ENCODE results near the gene CX3CR1.

Gene CX3CR1

DNA sequence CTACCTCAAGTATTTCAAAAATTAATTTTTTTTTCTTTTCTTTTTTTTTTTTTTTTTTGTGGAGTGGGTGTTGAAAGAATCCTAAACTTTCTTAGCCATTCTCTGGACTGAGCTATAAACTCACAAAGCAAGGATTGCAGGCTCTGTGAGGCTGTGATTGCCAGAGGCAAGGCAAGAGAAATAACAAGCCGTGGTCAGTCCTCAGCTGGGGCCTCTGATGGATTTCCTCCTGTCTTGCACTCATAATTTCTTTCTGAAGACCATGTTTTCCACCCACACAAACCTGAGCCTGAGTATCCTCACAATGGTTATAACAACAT, 1.3 kb downstream of the CX3CR1 start:
- Histone ChIP-seq H3K36me3 (ENCODE audit: control insufficient read depth in 2 of 2, insufficient read depth in 1 of 2, low read length in 2 of 2) (no peaks in the 10 kb centered on the region), H3K27ac (ENCODE audit: extremely low read depth, low read depth, low read length) (no peak overlapping the region), H3K4me3 (ENCODE audit: low read depth, low read length) (no peak overlapping the region), H3K4me1 (ENCODE audit: control insufficient read depth, insufficient read depth, low read length) (no peaks in the 10 kb centered on the region), H3K9me3 (ENCODE audit: control insufficient read depth, insufficient read depth, low read depth, low read length) (no peaks in the 10 kb centered on the region)
- POLR2A ChIA-PET: no interaction called here
- no peak for TF ChIP-seq ZNF2 (tag by site-specific recombination; IDR thresholded peaks at IDR 0.05)
- TF ChIP-seq ZNF544 (tag by site-specific recombination; IDR thresholded peaks at IDR 0.05): no peak
- TF ChIP-seq, protein P1, sequence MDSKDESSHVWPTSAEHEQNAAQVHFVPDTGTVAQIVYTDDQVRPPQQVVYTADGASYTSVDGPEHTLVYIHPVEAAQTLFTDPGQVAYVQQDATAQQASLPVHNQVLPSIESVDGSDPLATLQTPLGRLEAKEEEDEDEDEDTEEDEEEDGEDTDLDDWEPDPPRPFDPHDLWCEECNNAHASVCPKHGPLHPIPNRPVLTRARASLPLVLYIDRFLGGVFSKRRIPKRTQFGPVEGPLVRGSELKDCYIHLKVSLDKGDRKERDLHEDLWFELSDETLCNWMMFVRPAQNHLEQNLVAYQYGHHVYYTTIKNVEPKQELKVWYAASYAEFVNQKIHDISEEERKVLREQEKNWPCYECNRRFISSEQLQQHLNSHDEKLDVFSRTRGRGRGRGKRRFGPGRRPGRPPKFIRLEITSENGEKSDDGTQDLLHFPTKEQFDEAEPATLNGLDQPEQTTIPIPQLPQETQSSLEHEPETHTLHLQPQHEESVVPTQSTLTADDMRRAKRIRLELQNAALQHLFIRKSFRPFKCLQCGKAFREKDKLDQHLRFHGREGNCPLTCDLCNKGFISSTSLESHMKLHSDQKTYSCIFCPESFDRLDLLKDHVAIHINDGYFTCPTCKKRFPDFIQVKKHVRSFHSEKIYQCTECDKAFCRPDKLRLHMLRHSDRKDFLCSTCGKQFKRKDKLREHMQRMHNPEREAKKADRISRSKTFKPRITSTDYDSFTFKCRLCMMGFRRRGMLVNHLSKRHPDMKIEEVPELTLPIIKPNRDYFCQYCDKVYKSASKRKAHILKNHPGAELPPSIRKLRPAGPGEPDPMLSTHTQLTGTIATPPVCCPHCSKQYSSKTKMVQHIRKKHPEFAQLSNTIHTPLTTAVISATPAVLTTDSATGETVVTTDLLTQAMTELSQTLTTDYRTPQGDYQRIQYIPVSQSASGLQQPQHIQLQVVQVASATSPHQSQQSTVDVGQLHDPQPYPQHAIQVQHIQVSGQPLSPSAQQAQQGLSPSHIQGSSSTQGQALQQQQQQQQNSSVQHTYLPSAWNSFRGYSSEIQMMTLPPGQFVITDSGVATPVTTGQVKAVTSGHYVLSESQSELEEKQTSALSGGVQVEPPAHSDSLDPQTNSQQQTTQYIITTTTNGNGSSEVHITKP (tag by site-specific recombination; IDR thresholded peaks at IDR 0.05): no peak
- TF ChIP-seq YY1 (tag by site-specific recombination; IDR thresholded peaks at IDR 0.05): no peak
- TF ChIP-seq ZNF202 (tag by site-specific recombination; IDR thresholded peaks at IDR 0.05; ENCODE audit: borderline replicate concordance): no peak
- TF ChIP-seq ZNF19 (tag by site-specific recombination; IDR thresholded peaks at IDR 0.05; ENCODE audit: low read depth): no peak
- TF ChIP-seq, protein P2, sequence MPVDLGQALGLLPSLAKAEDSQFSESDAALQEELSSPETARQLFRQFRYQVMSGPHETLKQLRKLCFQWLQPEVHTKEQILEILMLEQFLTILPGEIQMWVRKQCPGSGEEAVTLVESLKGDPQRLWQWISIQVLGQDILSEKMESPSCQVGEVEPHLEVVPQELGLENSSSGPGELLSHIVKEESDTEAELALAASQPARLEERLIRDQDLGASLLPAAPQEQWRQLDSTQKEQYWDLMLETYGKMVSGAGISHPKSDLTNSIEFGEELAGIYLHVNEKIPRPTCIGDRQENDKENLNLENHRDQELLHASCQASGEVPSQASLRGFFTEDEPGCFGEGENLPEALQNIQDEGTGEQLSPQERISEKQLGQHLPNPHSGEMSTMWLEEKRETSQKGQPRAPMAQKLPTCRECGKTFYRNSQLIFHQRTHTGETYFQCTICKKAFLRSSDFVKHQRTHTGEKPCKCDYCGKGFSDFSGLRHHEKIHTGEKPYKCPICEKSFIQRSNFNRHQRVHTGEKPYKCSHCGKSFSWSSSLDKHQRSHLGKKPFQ (tag by site-specific recombination; IDR thresholded peaks at IDR 0.05): no peak
- TF ChIP-seq ZNF140 (tag by site-specific recombination; IDR thresholded peaks at IDR 0.05): no peak
- no peak for TF ChIP-seq ZNF223 (tag by site-specific recombination; IDR thresholded peaks at IDR 0.05)
- TF ChIP-seq, protein P3, sequence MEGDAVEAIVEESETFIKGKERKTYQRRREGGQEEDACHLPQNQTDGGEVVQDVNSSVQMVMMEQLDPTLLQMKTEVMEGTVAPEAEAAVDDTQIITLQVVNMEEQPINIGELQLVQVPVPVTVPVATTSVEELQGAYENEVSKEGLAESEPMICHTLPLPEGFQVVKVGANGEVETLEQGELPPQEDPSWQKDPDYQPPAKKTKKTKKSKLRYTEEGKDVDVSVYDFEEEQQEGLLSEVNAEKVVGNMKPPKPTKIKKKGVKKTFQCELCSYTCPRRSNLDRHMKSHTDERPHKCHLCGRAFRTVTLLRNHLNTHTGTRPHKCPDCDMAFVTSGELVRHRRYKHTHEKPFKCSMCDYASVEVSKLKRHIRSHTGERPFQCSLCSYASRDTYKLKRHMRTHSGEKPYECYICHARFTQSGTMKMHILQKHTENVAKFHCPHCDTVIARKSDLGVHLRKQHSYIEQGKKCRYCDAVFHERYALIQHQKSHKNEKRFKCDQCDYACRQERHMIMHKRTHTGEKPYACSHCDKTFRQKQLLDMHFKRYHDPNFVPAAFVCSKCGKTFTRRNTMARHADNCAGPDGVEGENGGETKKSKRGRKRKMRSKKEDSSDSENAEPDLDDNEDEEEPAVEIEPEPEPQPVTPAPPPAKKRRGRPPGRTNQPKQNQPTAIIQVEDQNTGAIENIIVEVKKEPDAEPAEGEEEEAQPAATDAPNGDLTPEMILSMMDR (tag by site-specific recombination; IDR thresholded peaks at IDR 0.05): no peak
- no peak for TF ChIP-seq KLF16 (tag by site-specific recombination; IDR thresholded peaks at IDR 0.05)
- no peak for TF ChIP-seq ZNF266 (tag by site-specific recombination; IDR thresholded peaks at IDR 0.05; ENCODE audit: low read depth)
- TF ChIP-seq ZNF626 (tag by site-specific recombination; IDR thresholded peaks at IDR 0.05): no peak
- TF ChIP-seq GFI1B (tag by site-specific recombination; IDR thresholded peaks at IDR 0.05): no peak
- TF ChIP-seq, protein P4, sequence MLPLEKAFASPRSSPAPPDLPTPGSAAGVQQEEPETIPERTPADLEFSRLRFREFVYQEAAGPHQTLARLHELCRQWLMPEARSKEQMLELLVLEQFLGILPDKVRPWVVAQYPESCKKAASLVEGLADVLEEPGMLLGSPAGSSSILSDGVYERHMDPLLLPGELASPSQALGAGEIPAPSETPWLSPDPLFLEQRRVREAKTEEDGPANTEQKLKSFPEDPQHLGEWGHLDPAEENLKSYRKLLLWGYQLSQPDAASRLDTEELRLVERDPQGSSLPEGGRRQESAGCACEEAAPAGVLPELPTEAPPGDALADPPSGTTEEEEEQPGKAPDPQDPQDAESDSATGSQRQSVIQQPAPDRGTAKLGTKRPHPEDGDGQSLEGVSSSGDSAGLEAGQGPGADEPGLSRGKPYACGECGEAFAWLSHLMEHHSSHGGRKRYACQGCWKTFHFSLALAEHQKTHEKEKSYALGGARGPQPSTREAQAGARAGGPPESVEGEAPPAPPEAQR (tag by site-specific recombination; IDR thresholded peaks at IDR 0.05): no peak
- no peak for TF ChIP-seq OVOL3 (tag by site-specific recombination; IDR thresholded peaks at IDR 0.05)
- TF ChIP-seq, protein P5, sequence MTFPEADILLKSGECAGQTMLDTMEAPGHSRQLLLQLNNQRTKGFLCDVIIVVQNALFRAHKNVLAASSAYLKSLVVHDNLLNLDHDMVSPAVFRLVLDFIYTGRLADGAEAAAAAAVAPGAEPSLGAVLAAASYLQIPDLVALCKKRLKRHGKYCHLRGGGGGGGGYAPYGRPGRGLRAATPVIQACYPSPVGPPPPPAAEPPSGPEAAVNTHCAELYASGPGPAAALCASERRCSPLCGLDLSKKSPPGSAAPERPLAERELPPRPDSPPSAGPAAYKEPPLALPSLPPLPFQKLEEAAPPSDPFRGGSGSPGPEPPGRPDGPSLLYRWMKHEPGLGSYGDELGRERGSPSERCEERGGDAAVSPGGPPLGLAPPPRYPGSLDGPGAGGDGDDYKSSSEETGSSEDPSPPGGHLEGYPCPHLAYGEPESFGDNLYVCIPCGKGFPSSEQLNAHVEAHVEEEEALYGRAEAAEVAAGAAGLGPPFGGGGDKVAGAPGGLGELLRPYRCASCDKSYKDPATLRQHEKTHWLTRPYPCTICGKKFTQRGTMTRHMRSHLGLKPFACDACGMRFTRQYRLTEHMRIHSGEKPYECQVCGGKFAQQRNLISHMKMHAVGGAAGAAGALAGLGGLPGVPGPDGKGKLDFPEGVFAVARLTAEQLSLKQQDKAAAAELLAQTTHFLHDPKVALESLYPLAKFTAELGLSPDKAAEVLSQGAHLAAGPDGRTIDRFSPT (tag by site-specific recombination; IDR thresholded peaks at IDR 0.05): no peak
- TF ChIP-seq KLF10 (tag by site-specific recombination; IDR thresholded peaks at IDR 0.05): no peak
- no peak for TF ChIP-seq EGR2 (tag by site-specific recombination; IDR thresholded peaks at IDR 0.05; ENCODE audit: low read depth)
- TF ChIP-seq ZNF658 (tag by site-specific recombination; IDR thresholded peaks at IDR 0.05): no peak
- CTCF ChIA-PET: interaction anchor here (1.5 to 8.3 kb wide), 3 partner anchors 11 to 152 kb away, joined by 5 to 69 read pairs (median 8); no protein-coding TSS in a partner anchor
